Pons (tissue), 1 donor: ENCODE data around the gene CD44.
"Not testable (repeated sequence)": the region's sequence is repeated elsewhere in the genome, so short reads cannot be mapped to it uniquely, and the experiment has no call there.

ENCODE experiments used
- DNase-seq: peaks from one replicate; pipeline ENCODE4 v3.0.0-alpha.2; 2016; ENCODE audit warnings: low spot score

The CD44 gene

GRCh38 chr11:35138943-35139721 lies at the start of gene CD44:
CD44 (plus strand) TSS chr11:35139171; CDS start chr11:35139304, 133 bp downstream.
- peak; percentile 24 for DNase-seq

- DNase-seq: no peak
These were observed 49.3 kb upstream of the CD44 start for GRCh38 chr11:35089666-35090065.

- DNase-seq: no peak
These were observed 48.8 kb upstream of the CD44 start for GRCh38 chr11:35090125-35090524.

- not testable (repeated sequence) for DNase-seq
These were observed 48.0 kb upstream of the CD44 start for GRCh38 chr11:35090991-35091390.

GRCh38 chr11:35096723-35097122 lies 42.2 kb upstream of the CD44 start:
- no peak for DNase-seq

GRCh38 chr11:35097814-35098455 lies 41.0 kb upstream of the CD44 start:
- no peak for DNase-seq

GRCh38 chr11:35098855-35099254 lies 40.1 kb upstream of the CD44 start:
- DNase-seq: no peak

- no peak for DNase-seq
These were observed 39.5 kb upstream of the CD44 start for GRCh38 chr11:35099278-35100012.

- DNase-seq: peak; percentile 17
These were observed 39.0 kb upstream of the CD44 start for GRCh38 chr11:35100013-35100383.

GRCh38 chr11:35101223-35101622 lies 37.7 kb upstream of the CD44 start:
- DNase-seq: no peak

- no peak for DNase-seq
These were observed 36.7 kb upstream of the CD44 start for GRCh38 chr11:35102267-35102666.

GRCh38 chr11:35103366-35104208 lies 35.4 kb upstream of the CD44 start:
- no peak for DNase-seq

- no peak for DNase-seq
These were observed 34.3 kb upstream of the CD44 start for GRCh38 chr11:35104655-35105054.

GRCh38 chr11:35105319-35106079 lies 33.5 kb upstream of the CD44 start:
- no peak for DNase-seq

- DNase-seq: peak; percentile 60
These were observed 32.4 kb upstream of the CD44 start for GRCh38 chr11:35106595-35106994.

GRCh38 chr11:35107861-35108260 lies 31.1 kb upstream of the CD44 start:
- DNase-seq: no peak

GRCh38 chr11:35108336-35108735 lies 30.6 kb upstream of the CD44 start:
- not testable (repeated sequence) for DNase-seq

GRCh38 chr11:35109041-35109440 lies 29.9 kb upstream of the CD44 start:
- no peak for DNase-seq

GRCh38 chr11:35109827-35110226 lies 29.1 kb upstream of the CD44 start:
- DNase-seq: no peak

GRCh38 chr11:35111161-35112055 lies 27.6 kb upstream of the CD44 start:
- no peak for DNase-seq
